ENCODE results near the gene SLC25A33. TPM values are rescaled to one million over a fixed set of nuclear protein-coding genes. Genes with fewer than 3 reads are reported as not detected.

SLC25A33 gene
- total RNA-seq, 2 donors from 2014 or later: 9.6 to 13.6 TPM

GRCh38 chr1:9613625-9614299 is 74.5 kb downstream of the SLC25A33 start:
- Mint-ChIP-seq H3K4me3 (no peak overlapping the region), H3K4me1 (no peaks in the 10 kb centered on the region), H3K27ac (no peak overlapping the region), H3K36me3 (ENCODE audit: low read depth) (peaks cover 13% of the 10 kb centered on the region), H3K9me3 (no peaks in the 10 kb centered on the region), H3K27me3 (ENCODE audit: insufficient read depth) (no peaks in the 10 kb centered on the region)
- no peak overlapping the region for H3K27ac ChIP-seq (ENCODE audit: low read depth, low read length)
- H3K27me3 ChIP-seq (ENCODE audit: control insufficient read depth, insufficient read depth, low read length, poor library complexity, severe bottlenecking): no peaks in the 10 kb centered on the region
- 92 to 94% methylated on average over 12 to 17 of the region's 17 CpGs for WGBS, 2 experiments (ENCODE audit: insufficient coverage in 1 of 2, insufficient read length in 1 of 2)
- H3K36me3 ChIP-seq (ENCODE audit: control insufficient read depth, insufficient read depth, low read length): peaks cover 6% of the 10 kb centered on the region
- H3K9me3 ChIP-seq (ENCODE audit: control insufficient read depth, low read length): no peaks in the 10 kb centered on the region
- H3K4me1 ChIP-seq (ENCODE audit: control insufficient read depth, insufficient read depth, low read length): no peaks in the 10 kb centered on the region
- no peak overlapping the region for H3K9ac ChIP-seq (ENCODE audit: extremely low read depth, low read length, poor library complexity, severe bottlenecking)
- no peak for DNase-seq
- TF ChIP-seq CTCF (conservative IDR thresholded peaks at IDR 0.05): no peak
- no peak overlapping the region for H3K4me3 ChIP-seq (ENCODE audit: low read length)

GRCh38 chr1:9615316-9616063 is 76.2 kb downstream of the SLC25A33 start:
- peak; percentile 88 for TF ChIP-seq CTCF (conservative IDR thresholded peaks at IDR 0.05)
- Mint-ChIP-seq H3K27me3 (ENCODE audit: insufficient read depth) (peaks cover 3% of the 10 kb centered on the region), H3K4me1 (no peaks in the 10 kb centered on the region), H3K36me3 (ENCODE audit: low read depth) (peaks cover 8% of the 10 kb centered on the region), H3K4me3 (no peak overlapping the region), H3K9me3 (no peaks in the 10 kb centered on the region), H3K27ac (no peak overlapping the region)
- no peaks in the 10 kb centered on the region for H3K27me3 ChIP-seq (ENCODE audit: control insufficient read depth, insufficient read depth, low read length, poor library complexity, severe bottlenecking)
- 68 to 70% methylated on average over 15 to 16 of the region's 16 CpGs for WGBS, 2 experiments (ENCODE audit: insufficient coverage in 1 of 2, insufficient read length in 1 of 2)
- H3K4me1 ChIP-seq (ENCODE audit: control insufficient read depth, insufficient read depth, low read length): no peaks in the 10 kb centered on the region
- no peaks in the 10 kb centered on the region for H3K9me3 ChIP-seq (ENCODE audit: control insufficient read depth, low read length)
- no peak overlapping the region for H3K4me3 ChIP-seq (ENCODE audit: low read length)
- DNase-seq: peak; percentile 92
- no peak overlapping the region for H3K9ac ChIP-seq (ENCODE audit: extremely low read depth, low read length, poor library complexity, severe bottlenecking)
- peaks cover 6% of the 10 kb centered on the region for H3K36me3 ChIP-seq (ENCODE audit: control insufficient read depth, insufficient read depth, low read length)
- no peak overlapping the region for H3K27ac ChIP-seq (ENCODE audit: low read depth, low read length)

- no peaks in the 10 kb centered on the region for H3K36me3 ChIP-seq (ENCODE audit: control insufficient read depth, insufficient read depth, low read length)
- no peak overlapping the region for H3K27ac Mint-ChIP-seq
- DNase-seq: no peak
- H3K9ac ChIP-seq (ENCODE audit: extremely low read depth, low read length, poor library complexity, severe bottlenecking): no peak overlapping the region
- H3K4me1 ChIP-seq (ENCODE audit: control insufficient read depth, insufficient read depth, low read length): no peaks in the 10 kb centered on the region
- H3K9me3 Mint-ChIP-seq: no peaks in the 10 kb centered on the region
- no peak overlapping the region for H3K27ac ChIP-seq (ENCODE audit: low read depth, low read length)
- H3K36me3 Mint-ChIP-seq (ENCODE audit: low read depth): no peaks in the 10 kb centered on the region
- no peaks in the 10 kb centered on the region for H3K27me3 ChIP-seq (ENCODE audit: control insufficient read depth, insufficient read depth, low read length, poor library complexity, severe bottlenecking)
- H3K27me3 Mint-ChIP-seq (ENCODE audit: insufficient read depth): peaks cover 3% of the 10 kb centered on the region
- no peak overlapping the region for H3K4me3 Mint-ChIP-seq
- no peaks in the 10 kb centered on the region for H3K4me1 Mint-ChIP-seq
- WGBS, 2 experiments (ENCODE audit: insufficient coverage in 1 of 2, insufficient read length in 1 of 2): 88 to 94% methylated on average over 13 to 18 of the region's 18 CpGs
- no peak for TF ChIP-seq CTCF (conservative IDR thresholded peaks at IDR 0.05)
- H3K9me3 ChIP-seq (ENCODE audit: control insufficient read depth, low read length): no peaks in the 10 kb centered on the region
- no peak overlapping the region for H3K4me3 ChIP-seq (ENCODE audit: low read length)
Observed at GRCh38 chr1:9618909-9619679, 79.8 kb downstream of the SLC25A33 start.
